GM12801 (cell line): ENCODE results near the gene EYS.

ENCODE experiments used
- CTCF ChIP-seq: IDR thresholded peaks from one replicate; pipeline ENCODE4 v1.5.1; 2011; ENCODE audit warnings: control low read depth; ENCODE audit not compliant: insufficient read length; ENCODE audit errors: extremely low read depth

Gene EYS

GRCh38 chr6:63783096-63783495 lies 1923.9 kb downstream of the EYS start:
- TF ChIP-seq CTCF: no peak

- TF ChIP-seq CTCF: no peak
These were observed 1932.1 kb downstream of the EYS start for GRCh38 chr6:63774961-63775360.

- TF ChIP-seq CTCF: no peak
These were observed 1933.8 kb downstream of the EYS start for GRCh38 chr6:63773200-63773599.

- no peak for TF ChIP-seq CTCF
These were observed 1941.2 kb downstream of the EYS start for GRCh38 chr6:63765828-63766227.

- no peak for TF ChIP-seq CTCF
These were observed 1942.6 kb downstream of the EYS start for GRCh38 chr6:63764318-63764916.

GRCh38 chr6:63760199-63760598 lies 1946.8 kb downstream of the EYS start:
- TF ChIP-seq CTCF: no peak

- no peak for TF ChIP-seq CTCF
These were observed 1947.4 kb downstream of the EYS start for GRCh38 chr6:63759605-63760105.
